ENCODE data around the gene ZGPAT.

Gene ZGPAT

DNA sequence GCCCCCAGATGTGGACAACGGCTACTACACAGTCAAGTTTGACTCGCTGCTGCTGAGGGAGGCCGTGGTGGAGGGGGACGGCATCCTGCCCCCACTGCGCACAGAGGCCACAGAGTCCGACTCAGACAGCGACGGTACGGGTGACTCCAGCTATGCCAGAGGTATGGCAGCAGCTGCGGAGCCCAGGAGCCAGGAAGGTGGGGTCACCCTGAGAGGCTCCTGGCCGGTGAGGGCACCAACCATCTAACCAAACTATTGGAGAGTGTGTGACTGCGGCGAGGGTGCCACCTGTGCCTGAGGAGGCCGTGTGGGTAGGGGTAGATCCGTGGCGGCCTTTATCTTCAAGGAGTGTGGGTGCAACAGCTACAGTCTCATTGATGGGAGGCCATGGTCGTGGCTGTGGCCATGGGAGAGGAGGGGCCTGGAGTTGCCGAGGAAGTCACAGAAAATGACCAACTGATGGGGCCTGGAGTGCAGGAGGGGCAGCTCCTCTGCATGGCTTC is 25.8 kb downstream of the ZGPAT start:
- POLR2A ChIA-PET = no interaction called here
- TF ChIP-seq, protein P1, sequence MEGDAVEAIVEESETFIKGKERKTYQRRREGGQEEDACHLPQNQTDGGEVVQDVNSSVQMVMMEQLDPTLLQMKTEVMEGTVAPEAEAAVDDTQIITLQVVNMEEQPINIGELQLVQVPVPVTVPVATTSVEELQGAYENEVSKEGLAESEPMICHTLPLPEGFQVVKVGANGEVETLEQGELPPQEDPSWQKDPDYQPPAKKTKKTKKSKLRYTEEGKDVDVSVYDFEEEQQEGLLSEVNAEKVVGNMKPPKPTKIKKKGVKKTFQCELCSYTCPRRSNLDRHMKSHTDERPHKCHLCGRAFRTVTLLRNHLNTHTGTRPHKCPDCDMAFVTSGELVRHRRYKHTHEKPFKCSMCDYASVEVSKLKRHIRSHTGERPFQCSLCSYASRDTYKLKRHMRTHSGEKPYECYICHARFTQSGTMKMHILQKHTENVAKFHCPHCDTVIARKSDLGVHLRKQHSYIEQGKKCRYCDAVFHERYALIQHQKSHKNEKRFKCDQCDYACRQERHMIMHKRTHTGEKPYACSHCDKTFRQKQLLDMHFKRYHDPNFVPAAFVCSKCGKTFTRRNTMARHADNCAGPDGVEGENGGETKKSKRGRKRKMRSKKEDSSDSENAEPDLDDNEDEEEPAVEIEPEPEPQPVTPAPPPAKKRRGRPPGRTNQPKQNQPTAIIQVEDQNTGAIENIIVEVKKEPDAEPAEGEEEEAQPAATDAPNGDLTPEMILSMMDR (IDR thresholded peaks at IDR 0.05; ENCODE audit: control extremely low read depth, extremely low read depth, low read depth, missing control alignments) = no peak
- CTCF ChIA-PET = interaction anchor here (0.8 to 4.6 kb wide), 5 partner anchors 12 to 237 kb away, joined by 3 to 16 read pairs (median 5); partner anchors contain the start of genes ARFRP1 and ZGPAT
- no peak for DNase-seq (ENCODE audit: extremely low spot score)

DNA sequence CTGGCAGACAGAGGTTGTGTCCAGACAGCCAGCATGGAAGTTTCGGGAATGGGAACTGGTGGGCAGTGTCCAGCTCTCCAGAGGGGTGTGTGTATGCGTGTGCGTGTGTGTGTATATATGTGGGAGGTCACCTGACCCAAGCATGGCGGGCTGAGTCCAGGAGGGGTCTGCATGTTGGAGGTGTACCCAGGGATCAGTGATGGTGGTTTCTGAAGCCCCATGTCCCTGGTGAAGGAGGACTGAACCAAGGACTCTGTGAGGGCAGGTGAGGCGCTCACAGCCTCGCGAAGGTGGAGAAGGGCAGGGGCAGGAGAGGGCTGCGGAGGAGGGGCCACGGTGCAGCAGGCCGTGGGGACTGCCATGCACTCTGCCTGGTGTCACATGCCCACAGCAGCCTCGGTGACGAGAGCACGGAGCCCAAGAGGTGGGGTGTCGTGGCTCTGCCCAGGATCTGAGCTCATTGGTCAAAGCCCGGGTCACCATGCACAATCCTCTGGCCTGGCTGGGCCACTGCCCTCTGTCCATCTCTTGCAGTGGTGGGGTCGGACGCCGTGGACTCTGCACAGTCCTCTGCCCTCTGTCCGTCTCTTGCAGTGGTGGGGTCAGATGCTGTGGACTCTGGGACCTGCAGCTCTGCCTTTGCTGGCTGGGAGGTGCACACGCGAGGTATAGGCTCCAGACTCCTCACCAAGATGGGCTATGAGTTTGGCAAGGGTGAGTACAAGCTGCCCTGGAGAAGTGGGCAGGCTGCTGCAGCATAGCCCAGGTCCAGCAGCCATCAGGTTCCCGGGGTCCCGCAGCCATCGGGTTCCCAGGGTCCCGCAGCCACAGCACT is 26.5 kb downstream of the ZGPAT start:
- CTCF ChIA-PET = interaction anchor here (0.8 to 4.6 kb wide), 5 partner anchors 13 to 238 kb away, joined by 3 to 16 read pairs (median 5); partner anchors contain the start of genes ARFRP1 and ZGPAT
- peak; percentile 16 for DNase-seq (ENCODE audit: extremely low spot score)
- POLR2A ChIA-PET = no interaction called here
- TF ChIP-seq, protein P1 (IDR thresholded peaks at IDR 0.05; ENCODE audit: control extremely low read depth, extremely low read depth, low read depth, missing control alignments) = no peak

DNA sequence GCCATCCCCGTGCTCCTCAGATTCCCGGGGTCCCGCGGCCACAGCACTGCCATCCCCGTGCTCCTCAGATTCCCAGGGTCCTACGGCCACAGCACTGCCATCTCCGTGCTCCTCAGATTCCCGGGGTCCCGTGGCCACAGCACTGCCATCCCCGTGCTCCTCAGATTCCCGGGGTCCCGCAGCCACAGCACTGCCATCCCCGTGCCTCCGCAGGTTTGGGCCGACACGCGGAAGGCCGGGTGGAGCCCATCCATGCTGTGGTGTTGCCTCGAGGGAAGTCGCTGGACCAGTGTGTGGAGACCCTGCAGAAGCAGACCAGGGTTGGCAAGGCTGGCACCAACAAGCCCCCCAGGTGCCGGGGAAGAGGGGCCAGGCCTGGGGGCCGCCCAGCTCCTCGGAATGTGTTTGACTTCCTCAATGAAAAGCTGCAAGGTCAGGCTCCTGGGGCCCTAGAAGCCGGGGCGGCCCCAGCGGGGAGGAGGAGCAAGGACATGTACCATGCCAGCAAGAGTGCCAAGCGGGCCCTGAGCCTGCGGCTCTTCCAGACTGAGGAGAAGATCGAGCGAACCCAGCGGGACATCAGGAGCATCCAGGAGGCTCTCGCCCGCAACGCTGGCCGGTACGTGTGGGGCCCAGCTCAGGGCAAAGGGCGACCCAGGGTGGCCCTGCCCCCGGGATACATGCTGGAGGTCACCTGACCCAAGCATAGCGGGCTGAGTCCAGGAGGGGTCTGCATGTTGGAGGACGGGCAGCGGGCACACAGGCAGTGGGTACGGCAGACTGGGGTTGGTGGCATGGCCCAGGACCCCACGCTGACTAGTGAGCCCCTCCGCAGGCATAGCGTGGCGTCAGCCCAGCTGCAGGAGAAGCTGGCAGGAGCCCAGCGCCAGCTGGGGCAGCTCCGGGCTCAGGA is 27.4 kb downstream of the ZGPAT start:
- CTCF ChIA-PET = interaction anchor here (1.3 to 4.6 kb wide), 5 partner anchors 23 to 197 kb away, joined by 4 to 16 read pairs (median 5); partner anchors contain the start of genes ARFRP1 and ZGPAT
- POLR2A ChIA-PET = no interaction called here
- peak; percentile 3 for DNase-seq (ENCODE audit: extremely low spot score)
- TF ChIP-seq, protein P1 (IDR thresholded peaks at IDR 0.05; ENCODE audit: control extremely low read depth, extremely low read depth, low read depth, missing control alignments) = no peak

DNA sequence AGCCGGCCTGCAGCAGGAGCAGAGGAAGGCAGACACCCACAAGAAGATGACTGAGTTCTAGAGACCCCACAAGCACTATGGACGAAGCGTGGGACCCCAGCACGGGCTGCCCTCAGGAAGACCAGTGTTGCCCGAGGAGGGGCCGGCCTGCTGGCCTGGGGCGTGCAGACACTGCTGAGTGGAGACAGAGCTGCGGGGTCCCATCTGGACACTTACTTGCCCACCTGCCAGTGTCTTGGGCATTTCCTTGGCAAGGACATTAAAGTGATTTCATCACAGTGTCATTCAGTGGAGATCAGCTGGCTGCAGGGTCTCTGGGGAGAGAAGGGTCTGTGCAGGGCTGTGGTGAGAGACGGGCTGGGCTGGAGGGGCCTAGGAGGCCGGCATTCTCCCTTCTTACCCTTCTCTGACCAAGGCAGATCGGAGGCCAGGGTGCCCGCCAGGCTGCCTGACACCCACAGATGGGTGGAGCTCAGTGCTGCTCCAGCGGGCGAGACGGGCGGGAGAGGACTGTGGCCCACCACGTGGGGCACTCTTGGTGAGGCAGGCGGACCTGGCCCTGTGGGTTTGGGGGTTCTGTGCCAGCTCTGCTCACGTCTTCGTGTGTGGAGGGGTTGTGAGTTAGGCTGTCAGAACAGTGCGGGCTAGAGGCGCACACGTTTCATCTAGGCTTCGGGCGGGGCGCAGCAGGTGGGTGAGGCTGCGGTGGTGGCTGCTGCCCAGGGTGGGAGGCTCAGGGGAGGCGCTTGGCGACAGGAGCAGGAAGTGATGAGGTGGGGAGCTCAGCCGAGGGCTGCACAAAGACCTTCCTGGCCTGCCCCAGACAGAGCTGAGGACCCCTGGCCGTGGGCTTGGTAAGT is 28.2 kb downstream of the ZGPAT start, which contains the start of gene LIME1:
LIME1 (plus strand) TSS at position 806 of the 860 bp plus-strand sequence. CDS start 886 bp downstream, outside the sequence.
- TF ChIP-seq, protein P1 (IDR thresholded peaks at IDR 0.05; ENCODE audit: control extremely low read depth, extremely low read depth, low read depth, missing control alignments) = no peak
- ChIA-PET CTCF (interaction anchor here (1.3 to 4.6 kb wide), 3 partner anchors 26 to 51 kb away, joined by 4 to 16 read pairs (median 5); partner anchors contain the start of genes ARFRP1 and ZGPAT), POLR2A (no interaction called here)
- DNase-seq (ENCODE audit: extremely low spot score) = peak; percentile 57

DNA sequence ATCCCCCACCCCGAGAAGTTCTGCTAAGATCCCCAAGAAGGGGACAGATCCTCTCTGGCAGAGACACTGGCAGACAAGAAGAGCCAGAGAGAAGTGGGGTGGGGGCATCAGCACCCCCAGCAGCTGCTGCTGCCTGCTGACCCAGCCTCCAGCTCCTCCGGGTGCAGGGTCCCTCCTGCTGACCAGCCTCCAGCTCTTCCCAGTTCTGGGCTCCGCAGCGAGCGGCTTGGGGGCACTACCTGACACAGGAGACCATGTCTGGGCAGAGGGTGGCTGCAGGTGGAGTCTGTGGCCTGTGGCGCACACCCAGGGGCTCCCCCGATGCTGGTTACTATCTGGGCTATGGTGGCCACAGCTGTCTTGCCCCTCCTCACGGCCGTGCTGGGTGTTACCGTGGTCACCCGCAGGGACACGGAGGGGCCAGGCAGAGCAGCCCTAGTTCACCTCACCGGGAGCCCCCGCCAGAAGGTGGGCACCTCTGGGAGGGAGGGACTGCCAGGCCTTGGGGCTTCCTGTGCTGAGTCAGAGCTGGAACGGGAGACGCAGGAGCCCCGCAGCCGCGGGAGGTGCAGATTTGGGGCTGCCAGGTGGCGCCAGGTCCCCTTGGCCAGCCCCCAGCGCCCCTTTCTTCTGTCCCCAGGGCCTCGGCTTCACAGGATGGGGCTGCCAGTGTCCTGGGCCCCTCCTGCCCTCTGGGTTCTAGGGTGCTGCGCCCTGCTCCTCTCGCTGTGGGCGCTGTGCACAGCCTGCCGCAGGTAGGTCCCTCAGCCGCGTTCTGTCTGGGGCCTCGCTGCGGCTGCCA is 29.3 kb downstream of the ZGPAT start:
- DNase-seq (ENCODE audit: extremely low spot score) = peak; percentile 47
- ChIA-PET CTCF (interaction anchor here (0.6 to 4.6 kb wide), 4 partner anchors 27 to 128 kb away, joined by 3 to 16 read pairs (median 4); partner anchors contain the start of genes ARFRP1, TPD52L2 and ZGPAT), POLR2A (interaction anchor here (0.7 kb wide), 1 partner anchor 48 kb away, joined by 5 read pairs; no protein-coding TSS in a partner anchor)
- TF ChIP-seq, protein P1 (IDR thresholded peaks at IDR 0.05; ENCODE audit: control extremely low read depth, extremely low read depth, low read depth, missing control alignments) = no peak
